ENCODE results near the gene ARHGAP9.
"Not testable (repeated sequence)": the region's sequence is repeated elsewhere in the genome, so short reads cannot be mapped to it uniquely, and the experiment has no call there.

Gene ARHGAP9

DNA sequence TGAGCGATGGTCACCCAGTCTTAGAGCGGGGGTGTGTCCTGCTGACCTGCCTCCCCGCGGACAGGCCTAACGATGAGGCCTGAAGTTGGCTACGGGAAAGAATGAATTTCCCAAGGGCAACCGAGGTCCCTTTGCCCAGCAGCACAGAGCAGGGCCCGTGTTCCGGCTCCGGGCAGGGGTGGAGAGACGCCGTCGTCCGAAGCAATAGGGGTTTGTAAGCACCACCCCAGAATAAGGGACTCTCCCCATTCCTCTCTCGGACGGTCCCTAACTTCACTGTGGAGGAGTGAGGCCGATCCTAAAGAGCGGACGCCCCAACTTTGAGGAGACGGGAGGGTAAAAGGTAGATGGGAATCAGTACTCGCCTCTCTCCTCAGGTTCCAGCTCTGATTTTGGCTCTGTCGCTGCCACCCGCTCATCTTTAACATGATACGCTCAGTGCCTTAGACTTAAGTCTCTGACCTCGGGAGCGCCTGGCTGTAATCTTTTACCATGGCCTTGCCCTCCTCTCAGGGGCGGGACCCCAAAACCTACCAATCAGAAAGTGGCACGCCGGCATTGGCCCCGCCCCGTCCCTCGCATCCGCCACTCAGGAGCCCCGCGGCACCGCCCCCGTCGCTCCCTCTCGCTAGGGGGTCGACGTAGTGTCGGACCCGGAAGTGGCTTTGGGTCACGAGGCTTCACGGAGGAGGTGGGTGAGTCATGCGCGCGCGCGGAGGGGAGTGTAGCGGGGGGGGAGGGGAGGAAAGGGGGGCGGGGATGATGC is 40.6 kb upstream of the ARHGAP9 start, which contains the start of gene DDIT3:
DDIT3 (minus strand) TSS at position 462 of the 766 bp plus-strand sequence. CDS start 3,108 bp downstream, outside the sequence.
- DNase-seq (ENCODE audit: low spot score), result peak; percentile 96
- no peak for TF ChIP-seq CTCF (IDR thresholded peaks at IDR 0.05; ENCODE audit: extremely low read depth, missing control alignments)

DNA sequence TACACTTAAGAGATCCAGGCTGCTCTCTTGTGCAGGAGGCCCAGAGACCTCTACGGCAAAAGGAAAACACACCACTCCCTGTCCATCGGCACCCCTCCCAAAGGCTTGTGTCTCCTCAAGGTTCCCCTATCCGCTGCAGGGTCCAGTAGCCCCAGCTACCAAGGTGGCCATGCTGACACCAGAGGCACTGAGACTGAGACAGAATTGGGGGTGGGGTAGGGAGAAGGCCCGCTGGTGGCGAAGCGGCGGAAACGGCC is 40.1 kb upstream of the ARHGAP9 start:
- no peak for TF ChIP-seq CTCF (IDR thresholded peaks at IDR 0.05; ENCODE audit: extremely low read depth, missing control alignments)
- DNase-seq (ENCODE audit: low spot score), result peak; percentile 54

GRCh38 chr12:57518920-57519795 is 39.5 kb upstream of the ARHGAP9 start:
- DNase-seq (ENCODE audit: low spot score), result no peak
- no peak for TF ChIP-seq CTCF (IDR thresholded peaks at IDR 0.05; ENCODE audit: extremely low read depth, missing control alignments)

DNA sequence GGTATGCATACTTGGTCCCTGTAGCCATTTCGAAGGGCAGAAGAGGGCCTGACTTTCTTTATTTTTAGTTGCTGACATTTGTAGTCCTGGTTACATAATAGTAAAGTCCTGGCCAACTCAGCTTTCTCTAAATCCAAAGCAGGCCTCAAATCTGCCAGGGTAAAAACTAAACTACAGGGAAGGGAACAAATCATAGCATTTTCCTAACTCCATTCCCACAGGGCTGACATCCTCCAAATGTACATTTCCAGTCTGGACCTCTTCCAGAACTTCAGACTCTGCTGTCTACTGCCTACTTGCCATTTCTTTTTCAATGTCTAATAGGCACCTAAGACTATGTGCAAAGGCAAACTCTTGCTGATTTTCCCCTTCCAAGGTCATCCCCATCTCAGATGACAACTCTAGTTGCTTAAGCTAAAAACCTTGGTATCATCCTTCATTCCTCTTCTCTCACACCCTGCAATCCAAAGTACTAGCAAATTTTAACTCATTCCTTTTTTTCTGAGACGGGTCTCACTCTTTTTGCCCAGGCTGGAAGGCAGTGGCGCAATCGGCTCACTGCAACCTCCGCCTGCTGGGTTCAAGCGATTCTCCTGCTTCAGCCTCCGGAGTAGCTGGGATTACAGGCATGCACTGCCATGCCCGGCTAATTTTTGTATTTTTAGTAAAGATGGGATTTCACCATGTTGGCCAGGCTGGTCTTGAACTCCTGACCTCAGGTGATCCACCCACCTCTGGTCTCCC is 38.7 kb upstream of the ARHGAP9 start:
- no peak for DNase-seq (ENCODE audit: low spot score)
- no peak for TF ChIP-seq CTCF (IDR thresholded peaks at IDR 0.05; ENCODE audit: extremely low read depth, missing control alignments)

GRCh38 chr12:57517718-57518117 is 38.1 kb upstream of the ARHGAP9 start:
- DNase-seq (ENCODE audit: low spot score), result not testable (repeated sequence)

DNA sequence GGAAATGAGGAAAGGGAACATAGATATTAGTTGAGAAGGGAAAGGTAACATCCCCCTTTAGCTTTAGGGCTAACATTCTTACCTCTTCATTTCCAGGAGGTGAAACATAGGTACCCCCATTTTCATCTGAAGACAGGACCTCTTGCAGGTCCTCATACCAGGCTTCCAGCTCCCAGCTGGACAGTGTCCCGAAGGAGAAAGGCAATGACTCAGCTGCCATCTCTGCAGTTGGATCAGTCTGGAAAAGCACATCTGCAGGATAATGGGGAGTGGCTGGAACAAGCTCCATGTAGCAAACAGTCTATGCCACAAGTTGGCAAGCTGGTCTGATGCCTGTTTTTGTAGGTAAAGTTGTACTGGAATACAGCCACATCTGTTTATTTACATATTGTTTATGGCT is 37.5 kb upstream of the ARHGAP9 start:
- TF ChIP-seq CTCF (IDR thresholded peaks at IDR 0.05; ENCODE audit: extremely low read depth, missing control alignments), result no peak
- DNase-seq (ENCODE audit: low spot score), result no peak

DNA sequence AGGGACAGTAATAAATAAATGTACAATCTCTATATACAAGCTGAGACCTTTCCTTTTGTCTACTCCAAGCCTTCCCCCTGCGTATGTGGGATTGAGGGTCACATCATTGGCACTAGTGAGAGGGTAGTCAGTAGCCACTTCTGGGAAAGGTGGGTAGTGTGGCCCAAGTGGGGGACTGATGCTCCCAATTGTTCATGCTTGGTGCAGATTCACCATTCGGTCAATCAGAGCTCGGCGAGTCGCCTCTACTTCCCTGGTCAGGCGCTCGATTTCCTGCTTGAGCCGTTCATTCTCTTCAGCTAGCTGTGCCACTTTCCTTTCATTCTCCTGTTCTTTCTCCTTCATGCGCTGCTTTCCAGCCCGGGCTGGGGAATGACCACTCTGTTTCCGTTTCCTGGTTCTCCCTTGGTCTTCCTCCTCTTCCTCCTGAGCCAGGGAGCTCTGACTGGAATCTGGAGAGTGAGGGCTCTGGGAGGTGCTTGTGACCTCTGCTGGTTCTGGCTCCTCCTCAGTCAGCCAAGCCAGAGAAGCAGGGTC is 37.0 kb upstream of the ARHGAP9 start:
- no peak for TF ChIP-seq CTCF (IDR thresholded peaks at IDR 0.05; ENCODE audit: extremely low read depth, missing control alignments)
- no peak for DNase-seq (ENCODE audit: low spot score)
